ENCODE data around the gene SERPINC1. TPM values are rescaled to one million over a fixed set of nuclear protein-coding genes. Genes with fewer than 3 reads are reported as not detected.
A peak's percentile ranks its signal among the peaks of the same experiment; 100 is the strongest.

Gene SERPINC1
- total and polyA plus RNA-seq, 9 of the 15 experiments (the other 6 are each of a cell fraction or from before 2014, with no cell fraction given): 0.07 to 1.2 (median 0.50) TPM

DNA sequence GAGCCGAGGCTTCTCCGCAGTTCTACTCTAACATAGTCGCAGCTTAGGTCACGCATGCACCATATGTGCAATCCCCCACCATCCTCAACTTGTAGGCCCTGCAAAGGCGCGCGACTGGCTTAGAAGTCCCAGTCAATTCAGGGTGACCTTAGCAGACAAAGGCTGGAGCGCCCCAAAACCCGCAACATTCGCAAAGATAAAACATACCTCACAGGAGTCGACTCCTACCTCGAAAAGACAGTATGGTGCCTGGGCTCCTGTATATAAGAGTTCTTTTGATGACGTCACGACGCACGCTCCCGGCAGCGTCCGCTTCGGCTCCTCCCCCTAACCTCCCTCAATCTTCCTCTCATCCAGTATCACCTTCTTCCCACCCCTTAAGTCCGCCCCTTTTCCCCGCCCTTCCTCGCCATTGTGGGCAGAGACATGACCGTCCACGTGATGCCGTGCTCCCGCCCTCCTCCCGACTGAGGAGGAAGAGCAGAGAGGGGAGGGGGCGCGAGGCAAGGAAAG lies 49.3 kb downstream of the SERPINC1 start, which contains the start of gene GAS5 (continued):
- TF ChIP-seq, protein P1, sequence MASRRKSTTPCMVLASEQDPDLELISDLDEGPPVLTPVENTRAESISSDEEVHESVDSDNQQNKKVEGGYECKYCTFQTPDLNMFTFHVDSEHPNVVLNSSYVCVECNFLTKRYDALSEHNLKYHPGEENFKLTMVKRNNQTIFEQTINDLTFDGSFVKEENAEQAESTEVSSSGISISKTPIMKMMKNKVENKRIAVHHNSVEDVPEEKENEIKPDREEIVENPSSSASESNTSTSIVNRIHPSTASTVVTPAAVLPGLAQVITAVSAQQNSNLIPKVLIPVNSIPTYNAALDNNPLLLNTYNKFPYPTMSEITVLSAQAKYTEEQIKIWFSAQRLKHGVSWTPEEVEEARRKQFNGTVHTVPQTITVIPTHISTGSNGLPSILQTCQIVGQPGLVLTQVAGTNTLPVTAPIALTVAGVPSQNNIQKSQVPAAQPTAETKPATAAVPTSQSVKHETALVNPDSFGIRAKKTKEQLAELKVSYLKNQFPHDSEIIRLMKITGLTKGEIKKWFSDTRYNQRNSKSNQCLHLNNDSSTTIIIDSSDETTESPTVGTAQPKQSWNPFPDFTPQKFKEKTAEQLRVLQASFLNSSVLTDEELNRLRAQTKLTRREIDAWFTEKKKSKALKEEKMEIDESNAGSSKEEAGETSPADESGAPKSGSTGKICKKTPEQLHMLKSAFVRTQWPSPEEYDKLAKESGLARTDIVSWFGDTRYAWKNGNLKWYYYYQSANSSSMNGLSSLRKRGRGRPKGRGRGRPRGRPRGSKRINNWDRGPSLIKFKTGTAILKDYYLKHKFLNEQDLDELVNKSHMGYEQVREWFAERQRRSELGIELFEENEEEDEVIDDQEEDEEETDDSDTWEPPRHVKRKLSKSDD (conservative IDR thresholded peaks at IDR 0.05; ENCODE audit: low read length): 0 out of 2 replicates have a peak, but pooled peaks have one; percentile 22
- TF ChIP-seq PTBP1 (IDR thresholded peaks at IDR 0.05; ENCODE audit: low read depth, low read length): 0 out of 2 replicates have a peak, but pooled peaks have one; percentile 31
- no peak for TF ChIP-seq GABPB2 (CRISPR knock-in tag; conservative IDR thresholded peaks at IDR 0.05)
- TF ChIP-seq ZNF511 (CRISPR knock-in tag; IDR thresholded peaks at IDR 0.05): peak; percentile 93
- no peak for TF ChIP-seq ZBTB8A (IDR thresholded peaks at IDR 0.05; ENCODE audit: partially characterized antibody)
- no peak for TF ChIP-seq ZNF444 (CRISPR knock-in tag; IDR thresholded peaks at IDR 0.05)
- TF ChIP-seq THRAP3 (IDR thresholded peaks at IDR 0.05; ENCODE audit: borderline replicate concordance): no peak
- TF ChIP-seq KAT7 (CRISPR knock-in tag; IDR thresholded peaks at IDR 0.05; ENCODE audit: borderline replicate concordance): no peak
- TF ChIP-seq ZBTB12 (CRISPR knock-in tag; IDR thresholded peaks at IDR 0.05): peak; percentile 94
- no peak for TF ChIP-seq ZNF311 (CRISPR knock-in tag; IDR thresholded peaks at IDR 0.05)
- TF ChIP-seq GTF2A2 (tag; IDR thresholded peaks at IDR 0.05): peak; percentile 98
- TF ChIP-seq SREBF2 (CRISPR knock-in tag; IDR thresholded peaks at IDR 0.05): no peak
- TF ChIP-seq NBN (IDR thresholded peaks at IDR 0.05; ENCODE audit: low read depth): peak; percentile 100
- TF ChIP-seq, protein P2, sequence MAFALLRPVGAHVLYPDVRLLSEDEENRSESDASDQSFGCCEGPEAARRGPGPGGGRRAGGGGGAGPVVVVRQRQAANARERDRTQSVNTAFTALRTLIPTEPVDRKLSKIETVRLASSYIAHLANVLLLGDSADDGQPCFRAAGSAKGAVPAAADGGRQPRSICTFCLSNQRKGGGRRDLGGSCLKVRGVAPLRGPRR (CRISPR knock-in tag; IDR thresholded peaks at IDR 0.05): no peak
- TF ChIP-seq BHLHE40 (IDR thresholded peaks at IDR 0.05; ENCODE audit: low read length): 0 out of 2 replicates have a peak, but pooled peaks have one; percentile 71
- TF ChIP-seq TSHZ1 (CRISPR knock-in tag; IDR thresholded peaks at IDR 0.05): no peak
- peak; percentile 89 for TF ChIP-seq CBX1 (IDR thresholded peaks at IDR 0.05; ENCODE audit: low read depth)

Data from K562 (cell line).